ENCODE results near the gene LDB3.

LDB3 gene

DNA sequence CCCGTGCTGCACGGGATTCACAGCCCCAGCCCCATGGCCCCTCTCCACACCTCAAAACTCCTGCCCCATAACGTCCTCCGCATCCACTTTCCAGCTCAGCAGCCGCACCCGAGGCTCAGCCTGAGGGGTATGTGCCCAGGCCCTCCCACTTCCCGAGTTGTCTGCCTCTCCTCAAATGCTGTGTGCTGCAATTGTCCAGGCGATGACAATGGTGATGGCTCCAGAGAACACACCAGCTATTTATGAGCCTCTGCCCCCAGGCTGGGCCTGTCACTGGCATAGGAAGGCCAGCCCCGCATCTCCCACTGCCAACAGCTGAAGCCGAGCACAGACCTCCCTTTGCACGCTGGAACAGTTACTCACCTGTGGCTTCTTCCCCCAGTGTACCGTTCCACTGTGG is 2.4 kb upstream of the LDB3 start:
- no peak for DNase-seq

DNA sequence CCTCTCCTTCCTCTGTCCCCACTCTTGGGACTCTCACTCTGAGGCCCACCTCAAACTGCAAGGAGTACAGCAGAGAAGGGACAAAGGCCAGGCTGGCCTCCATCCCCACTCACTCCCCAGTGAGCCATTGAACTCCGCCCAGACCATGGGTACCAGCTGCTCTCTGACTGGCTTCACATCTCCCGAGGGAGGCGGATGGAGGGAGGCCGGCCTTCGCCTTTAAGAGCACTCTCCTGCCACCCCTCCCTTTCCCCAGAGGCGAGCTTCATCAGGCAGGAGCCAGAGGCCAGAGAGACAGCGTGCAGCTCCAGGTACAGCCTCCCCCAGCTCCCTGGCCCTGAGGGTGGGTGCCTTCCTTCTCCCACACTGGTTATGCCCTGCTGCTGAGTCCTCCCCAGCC is 1.8 kb upstream of the LDB3 start:
- DNase-seq = no peak

DNA sequence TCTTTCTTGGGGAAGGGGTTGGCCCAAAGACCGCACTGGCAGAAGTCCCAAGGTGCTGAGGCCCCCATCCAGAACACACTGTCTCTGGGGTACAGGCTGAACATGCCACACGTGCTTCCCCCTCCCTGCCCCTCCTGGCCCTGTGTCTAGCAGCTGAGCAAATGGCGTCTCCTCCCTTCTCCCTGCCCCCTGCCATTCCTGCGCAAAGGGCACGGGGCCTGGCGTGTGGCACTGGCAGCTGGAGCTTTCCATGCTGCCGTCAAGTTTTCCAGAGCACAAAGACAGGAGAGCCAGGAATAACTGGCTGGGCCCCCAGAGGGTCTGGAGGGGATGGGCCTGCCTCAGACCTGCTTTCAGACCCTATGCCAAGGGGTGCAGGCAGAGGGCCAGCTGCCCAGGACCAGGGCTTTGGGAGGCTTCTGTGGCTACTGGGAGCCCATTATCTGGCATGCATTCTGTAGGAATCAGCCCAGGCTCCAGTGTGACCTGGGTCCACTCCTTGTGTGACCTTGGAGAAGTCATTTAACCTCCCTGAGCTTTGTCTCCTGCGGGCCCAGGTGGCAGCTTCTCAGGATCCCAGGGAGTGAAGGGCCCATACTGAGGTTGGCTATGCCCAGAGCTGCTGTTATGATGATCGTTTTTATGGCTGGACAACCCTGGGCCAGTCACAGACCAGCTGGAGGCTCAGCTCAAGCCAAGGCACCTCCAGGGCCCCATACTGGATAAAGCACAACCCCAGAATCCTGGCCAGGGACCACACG is 710 bp upstream of the LDB3 start:
- no peak for DNase-seq

DNA sequence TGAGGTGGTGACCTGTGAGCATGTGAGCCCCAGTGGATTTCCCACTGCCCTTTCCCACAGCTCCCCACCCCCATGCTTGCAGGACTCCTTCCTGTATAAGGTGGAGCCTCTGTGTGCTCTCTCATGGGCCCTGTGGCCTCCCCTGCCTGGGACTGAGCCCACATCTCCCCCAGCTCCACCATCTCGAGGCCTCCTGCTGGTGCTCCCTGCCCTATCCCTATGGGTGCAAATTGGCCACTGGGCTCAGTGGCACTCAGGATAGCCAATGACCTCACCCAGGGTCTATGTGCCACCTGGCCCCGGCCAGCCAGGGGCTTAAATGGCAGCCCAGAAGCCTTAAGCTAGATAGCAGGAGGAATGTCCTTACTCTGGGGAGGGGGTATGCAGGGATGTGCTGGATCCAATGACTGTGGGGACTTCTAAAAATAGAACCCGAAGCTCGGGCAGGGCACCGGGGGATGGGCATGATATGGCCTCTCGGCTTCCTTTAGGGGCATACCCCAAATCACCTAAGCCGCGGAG is 2.0 kb downstream of the LDB3 start:
- DNase-seq = no peak

DNA sequence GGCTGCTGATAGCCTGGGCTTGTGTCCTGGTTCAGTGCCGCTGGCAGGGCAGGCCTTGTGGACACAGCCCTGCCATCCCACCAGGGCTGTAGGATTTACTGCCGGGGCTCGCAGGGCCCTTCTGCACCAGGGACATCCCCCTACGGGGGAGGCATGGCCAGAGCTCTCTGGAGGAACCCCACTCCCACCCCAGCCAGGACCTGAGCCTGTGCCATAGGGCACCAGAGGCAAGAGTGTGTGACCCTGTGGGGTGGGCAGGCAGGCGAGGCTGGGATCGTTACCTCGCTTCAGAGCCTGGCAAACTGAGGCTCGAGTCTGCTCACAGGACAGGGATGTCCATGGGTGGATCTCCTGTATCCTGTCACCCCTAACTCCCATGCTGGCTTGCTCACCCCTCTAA is 2.6 kb downstream of the LDB3 start:
- no peak for DNase-seq

DNA sequence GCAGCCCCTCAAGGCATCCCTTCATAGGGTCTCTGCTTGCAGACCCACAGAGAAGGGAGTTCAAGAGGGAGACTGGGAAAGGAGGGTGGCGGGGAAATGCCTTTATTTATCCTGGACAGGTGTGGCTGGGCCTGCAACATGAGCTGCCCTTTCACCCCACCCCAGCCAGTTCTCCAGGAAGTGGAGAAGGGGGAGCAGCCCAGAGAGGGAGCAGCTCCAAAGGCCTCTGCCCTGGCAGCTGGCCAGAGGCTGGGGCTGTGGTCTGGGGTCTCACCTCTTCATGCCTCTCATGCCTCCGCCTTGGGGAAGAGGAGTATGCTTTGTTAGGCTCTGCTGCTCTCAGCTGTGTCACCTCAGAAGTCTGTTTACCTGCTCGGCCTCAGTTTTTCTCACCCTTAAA is 3.1 kb downstream of the LDB3 start:
- no peak for DNase-seq

DNA sequence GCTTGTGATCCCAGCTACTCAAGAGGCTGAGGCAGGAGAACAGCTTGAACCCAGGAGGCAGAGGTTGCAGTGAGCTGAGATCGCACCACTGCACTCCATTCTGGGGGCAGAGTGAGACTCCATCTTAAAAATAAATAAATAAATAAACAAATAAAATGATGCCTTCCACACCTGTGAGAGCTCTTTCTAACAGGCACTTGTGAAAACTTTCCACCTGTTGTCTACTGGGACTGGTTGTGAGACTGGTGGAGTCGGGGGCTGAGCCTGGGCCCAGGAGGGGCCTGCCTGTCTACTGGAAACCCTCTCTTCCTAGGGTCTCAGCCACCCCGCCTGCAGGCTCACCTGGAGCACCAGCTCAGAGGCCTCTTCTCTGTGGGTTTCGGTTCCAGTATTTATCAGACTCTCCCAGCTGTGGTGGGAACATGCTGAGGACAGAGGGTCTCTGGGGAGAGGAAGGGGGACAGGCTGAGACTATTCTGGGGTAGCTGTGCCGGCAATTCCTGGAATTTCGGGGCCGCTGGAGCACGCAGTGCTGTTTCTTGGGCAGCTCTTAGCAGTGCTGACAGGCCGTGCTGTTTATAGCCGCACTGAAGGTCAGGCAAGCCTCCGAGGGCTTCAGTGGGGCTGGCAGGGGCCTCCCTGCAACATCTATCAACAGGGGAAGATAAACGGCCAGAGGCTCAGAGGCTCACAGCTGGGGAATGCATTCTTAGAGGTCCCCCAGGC is 3.8 kb downstream of the LDB3 start:
- DNase-seq = no peak

DNA sequence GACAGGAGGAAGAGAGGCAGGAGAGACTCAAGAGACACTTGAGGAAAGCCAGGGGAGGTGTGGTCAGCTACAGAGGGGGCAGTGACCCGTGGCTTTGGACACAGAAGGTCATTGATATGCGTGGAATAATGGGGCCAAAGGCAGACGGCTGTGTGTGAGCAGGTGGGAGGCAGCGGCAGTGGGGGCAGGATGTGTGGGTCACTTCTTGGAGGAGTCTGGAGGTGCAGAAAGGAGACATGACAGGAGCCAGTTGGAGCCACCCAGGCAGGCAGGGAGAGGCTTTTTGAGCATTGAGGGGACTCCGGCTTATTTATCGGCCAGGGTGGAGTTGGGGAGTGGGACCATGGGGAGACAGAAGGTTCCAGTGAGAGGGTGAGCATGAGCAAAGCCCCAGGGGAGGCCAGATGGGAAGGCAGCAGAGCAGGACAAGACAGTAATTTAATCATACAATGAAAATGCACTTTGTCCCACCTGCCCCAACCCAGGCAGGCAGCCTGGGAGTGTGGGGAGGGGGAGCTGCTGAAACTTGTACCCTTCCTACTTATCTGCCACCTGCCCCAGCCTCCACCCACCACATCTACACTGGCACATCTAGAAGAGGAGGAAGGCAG is 5.0 kb downstream of the LDB3 start:
- no peak for DNase-seq

DNA sequence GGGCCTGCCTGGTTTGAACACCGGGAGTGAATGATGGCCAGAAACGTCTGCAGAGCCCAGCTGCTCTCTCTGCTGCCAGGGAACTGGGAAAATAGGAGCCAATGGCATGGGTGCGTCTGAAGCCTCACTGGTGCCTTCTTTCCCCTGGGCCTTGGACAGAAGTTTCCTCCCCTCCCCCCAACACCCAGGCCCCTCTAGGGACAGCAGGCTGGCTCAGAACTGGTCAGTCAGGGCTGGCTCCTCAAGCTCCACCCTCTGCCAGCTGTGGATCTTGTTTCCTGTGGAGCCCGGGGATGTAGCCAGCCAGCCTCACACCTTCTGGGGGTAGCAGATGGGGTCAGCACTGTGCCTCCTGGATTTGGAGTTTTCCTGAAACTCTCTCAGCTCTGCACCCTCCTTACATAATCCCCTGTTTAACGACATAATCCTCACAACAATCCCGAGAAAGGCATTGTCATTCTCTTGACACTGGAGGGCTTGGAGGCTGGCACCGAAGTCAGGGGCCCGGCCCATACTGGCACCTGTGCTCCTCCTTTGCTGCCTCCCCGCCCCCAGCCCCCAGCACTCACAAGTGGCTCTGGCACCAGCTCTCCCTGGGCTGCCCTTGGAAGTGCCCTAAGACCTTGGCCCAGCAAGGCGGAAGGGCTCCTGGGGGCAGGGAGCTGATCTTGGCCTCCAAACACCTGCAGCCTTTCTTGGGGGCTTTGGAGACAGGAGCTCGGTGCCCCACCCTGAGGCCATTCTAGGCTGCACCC is 5.7 kb downstream of the LDB3 start:
- no peak for DNase-seq

DNA sequence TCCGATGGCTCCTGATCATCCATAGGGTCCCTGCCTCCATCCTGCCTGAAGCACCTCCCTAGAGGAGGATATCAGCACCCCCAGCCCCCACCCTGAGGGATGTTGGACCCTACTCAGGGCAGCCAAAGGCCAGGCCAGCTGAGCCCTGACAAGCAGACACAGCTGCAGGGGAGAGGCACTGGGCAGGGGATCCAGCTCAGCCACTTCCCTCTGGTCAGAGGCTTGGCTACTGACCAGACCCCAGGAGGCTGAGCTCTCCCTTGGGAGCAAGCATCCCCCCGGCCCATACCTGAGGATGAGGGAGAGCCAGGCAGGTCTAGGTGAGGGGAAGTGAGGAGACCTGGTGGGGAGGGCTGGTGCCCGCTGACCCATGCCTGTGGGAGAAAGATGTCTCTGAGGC is 6.6 kb downstream of the LDB3 start:
- DNase-seq = no peak

DNA sequence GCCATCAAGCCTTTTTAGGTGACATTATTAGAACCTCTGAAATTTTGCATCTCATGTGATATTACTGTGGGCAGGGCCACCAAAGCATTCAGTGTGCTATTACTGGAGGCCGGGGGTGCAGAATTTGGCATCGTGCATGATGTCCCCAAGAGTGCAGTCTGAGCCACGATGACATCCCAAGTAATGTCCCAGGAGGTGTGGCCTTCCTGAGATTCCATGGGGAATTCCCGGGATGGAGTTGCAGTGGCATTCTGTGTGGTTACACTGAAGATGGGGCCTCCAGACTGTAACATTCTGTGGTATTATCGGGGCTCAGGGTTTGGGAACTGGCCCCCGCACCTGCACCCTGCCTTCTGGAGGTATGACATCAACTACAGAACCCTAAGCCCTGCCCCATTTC is 9.1 kb downstream of the LDB3 start:
- DNase-seq = no peak

DNA sequence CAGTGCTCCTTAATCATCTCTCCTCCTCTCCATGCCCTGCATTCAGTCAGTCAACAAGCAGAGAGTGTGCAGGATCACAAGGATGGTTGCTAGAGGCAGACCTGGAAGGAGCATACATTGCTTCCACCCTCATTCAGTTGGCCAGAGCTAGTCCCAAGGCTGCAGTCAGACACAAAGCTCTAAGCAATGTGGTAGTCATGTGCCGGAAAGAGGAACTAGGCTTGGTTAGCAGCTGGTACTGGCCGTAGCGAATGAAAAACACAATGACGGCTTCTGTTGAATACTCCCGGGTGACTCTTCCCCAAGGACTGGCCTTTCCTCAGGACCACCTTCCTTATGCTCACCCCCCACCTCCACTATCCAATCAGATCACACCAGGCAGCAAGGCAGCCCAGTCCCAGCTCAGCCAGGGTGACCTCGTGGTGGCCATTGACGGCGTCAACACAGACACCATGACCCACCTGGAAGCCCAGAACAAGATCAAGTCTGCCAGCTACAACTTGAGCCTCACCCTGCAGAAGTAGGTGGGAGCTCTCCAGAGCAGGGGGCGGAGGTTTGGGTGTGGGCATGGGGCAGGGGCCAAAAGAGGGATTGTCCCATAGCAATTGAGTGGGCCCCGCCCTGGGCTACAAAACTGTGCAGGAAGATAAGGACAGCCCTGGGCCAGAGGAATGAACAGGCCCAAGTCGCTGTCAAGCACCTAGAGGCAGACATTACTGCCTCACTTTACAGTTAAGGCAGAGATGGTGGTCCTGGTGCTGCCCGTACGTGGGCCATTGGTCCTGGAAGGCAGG is 10.9 kb downstream of the LDB3 start:
- DNase-seq = no peak

DNA sequence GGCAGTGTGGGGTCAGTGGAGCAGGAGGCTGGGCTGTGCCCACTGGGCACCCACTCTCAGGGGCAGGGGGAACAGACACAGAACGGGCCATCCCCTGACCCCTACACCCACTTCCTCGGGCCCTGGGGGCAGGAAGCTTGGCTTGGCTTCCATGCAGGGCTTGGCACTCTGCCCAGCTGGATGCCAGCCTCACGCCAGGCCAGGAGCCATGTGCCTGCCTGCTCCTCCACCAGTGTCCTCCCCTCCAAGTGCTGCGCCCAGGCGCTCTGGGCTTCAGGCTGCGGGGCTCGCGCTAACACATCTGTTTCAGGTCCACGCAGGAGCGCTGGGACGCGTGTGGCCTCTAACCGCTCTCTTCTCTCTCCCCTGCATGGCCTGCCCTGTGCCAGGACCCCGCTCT is 12.7 kb downstream of the LDB3 start:
- DNase-seq = no peak

DNA sequence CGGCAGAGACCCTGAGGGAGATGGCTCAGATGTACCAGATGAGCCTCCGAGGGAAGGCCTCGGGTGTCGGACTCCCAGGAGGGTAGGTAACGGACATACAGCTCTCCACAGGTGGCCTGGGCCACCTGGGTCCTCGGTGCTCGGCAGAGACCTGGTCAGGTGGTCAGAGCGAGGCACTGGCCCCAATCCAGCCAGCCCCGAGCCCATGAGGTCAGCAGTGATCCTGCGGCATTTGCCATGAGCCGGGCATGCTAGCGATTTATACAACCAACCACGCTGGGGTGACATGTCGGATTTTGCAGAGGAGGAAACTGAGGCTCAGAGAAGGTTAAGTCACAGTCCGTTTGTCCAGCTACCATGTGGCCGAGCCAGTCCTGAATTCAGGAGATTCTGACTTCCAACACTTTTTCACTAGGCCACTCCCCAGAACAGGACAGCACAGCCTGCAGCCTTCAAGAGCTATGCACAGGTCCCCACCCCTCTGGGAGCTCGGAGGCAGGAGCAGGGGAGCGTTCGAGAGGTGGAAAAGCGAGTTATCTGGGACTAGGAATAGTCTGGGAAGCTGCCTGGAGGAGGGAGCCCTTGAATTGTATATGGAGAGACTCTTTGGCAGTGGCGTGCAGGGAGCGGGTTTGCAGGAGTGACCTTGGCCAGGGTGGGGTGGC is 13.5 kb downstream of the LDB3 start:
- DNase-seq = no peak

DNA sequence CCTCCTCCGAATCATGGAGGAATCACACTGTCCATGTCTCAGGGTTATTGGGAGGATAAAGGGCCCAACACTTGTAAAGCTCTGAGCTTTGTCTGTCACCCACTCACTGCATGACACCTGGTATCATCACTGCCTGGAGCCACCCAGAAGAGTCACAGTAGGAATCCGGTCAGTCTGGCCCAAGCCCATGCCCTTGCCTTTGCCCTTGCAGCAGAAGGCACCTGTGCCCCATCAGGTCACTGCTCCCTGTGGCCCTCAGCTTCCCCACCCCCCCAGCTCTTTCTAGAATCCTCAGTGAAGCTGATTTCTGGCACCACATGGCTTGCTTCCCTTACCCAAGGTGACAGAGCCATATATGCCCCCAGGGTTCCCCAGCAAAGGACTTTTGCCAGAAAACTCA is 14.4 kb downstream of the LDB3 start:
- no peak for DNase-seq

DNA sequence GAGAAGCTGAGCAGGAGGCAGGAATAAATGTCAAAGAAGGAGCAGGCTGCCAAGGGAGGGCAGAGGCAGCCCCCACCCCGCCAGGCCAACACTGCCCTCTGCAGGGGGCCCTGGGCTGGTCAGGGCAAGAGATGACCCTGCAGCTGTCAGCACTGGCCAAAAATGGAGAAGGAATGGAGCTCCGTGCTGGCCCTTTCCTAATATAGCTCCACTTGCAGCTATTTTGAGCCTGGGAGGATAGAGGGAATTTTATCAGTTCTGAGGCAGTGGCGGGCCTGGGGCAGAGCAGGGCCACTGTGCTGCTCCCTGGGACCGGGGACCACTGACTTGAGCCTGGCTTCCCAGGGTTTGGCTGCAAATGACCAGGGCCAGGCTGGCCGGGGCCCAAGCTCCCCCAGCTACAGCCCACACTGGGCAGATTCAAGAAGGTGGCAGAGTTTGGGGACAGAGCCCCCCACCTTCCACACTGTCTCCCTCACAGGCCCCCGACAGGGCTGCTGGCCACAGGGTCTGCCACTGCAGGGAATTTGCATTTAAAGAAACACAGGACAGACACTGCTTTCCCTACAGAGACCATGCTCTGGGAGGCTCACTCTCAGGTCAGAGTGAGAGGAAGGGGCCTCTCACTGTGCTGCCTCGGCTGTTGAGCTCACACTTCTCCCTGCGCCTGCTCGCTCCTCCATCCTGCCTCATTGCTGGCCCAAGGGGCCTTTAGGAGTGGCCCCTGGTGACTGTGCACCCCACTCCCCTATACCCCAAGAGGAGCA is 16.2 kb downstream of the LDB3 start:
- DNase-seq = no peak

DNA sequence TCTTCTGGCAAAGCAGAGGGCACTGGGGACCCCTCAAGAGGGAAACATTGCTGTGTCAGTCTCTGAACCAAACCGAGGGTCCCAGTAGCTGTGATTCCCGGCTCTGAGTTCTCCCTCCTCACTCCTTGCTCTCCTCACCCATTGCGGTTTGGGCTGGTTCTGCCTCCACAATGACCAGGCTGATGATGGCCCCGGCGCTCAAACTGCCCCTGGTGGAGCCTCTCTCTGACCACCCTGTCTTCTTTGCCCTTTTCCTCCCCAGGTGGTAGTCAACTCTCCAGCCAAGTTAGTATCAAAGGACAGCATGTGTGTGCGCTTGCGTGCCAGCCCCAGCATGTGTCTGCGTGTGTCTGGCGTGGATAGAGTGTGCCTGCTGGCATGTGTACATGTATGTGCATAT is 17.1 kb downstream of the LDB3 start:
- no peak for DNase-seq

DNA sequence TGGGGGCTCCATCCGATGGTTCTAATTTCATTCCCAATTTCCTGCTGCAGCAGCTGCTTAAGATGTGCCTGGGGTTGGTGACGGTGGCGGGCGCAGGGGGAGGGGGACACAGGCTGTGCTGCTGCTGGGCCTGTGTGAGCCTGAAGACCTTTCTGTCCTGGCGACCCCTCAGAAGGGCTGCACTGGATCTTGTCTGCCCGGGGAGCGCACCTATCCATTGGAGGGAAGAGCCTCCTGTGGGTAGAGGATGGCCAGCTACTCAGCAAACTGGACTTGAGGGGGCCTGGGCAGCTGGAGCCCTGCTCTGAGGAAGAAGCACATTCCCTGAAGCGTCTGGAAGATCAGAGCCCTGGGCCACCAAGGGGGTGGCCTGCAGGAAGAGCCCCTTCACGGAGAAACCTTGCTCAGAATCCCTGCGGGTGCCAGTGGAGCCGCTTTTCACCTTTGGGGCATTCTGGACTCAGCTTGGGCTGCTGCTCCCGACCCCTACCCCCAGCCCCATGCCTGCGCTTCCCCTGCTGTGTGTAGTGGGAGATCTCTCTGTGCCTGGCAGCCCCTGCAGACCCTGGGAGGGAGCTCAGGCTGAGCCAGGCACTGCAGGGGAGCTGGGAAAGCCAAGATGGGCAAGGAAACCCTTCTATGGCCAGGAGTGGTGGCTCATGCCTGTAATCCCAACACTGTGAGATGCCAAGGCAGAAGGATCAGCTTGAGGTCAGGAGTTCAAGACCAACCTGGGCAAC is 17.8 kb downstream of the LDB3 start:
- DNase-seq = no peak

DNA sequence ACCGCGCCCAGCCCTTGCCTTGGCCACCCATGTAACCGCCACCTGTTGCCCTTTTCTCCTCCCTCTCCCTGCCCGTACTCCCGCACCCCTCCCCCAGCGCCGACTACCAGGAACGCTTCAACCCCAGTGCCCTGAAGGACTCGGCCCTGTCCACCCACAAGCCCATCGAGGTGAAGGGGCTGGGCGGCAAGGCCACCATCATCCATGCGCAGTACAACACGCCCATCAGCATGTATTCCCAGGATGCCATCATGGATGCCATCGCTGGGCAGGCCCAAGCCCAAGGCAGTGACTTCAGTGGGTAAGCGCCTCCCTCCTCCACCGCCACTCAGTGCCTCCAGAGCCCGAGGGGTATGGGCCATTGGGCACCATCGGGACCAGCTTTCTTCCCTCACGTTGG is 18.7 kb downstream of the LDB3 start:
- DNase-seq = no peak

DNA sequence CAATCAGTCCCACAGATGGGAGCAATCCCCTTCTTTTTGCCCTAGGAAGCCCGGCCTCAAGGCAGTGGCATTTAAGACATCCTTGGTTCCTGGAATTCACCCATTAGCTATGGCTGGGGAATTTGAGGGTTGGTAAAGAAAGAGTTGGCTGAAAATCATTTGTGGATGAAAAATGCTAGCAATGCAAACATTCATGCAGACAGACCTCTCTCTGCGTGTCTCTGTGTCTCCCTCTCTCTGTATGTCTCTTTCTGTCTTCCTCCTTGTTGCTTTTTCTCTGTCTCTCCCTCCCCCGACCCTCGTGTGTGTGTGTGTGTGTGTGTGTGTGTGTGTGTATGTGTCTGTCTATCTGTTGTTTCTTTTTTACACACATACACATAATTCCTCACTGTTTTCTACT is 19.4 kb downstream of the LDB3 start:
- DNase-seq = no peak

Measured in stimulated activated CD4-positive, alpha-beta T cell treated with anti-CD3 and anti-CD28 coated beads, Interleukin-12 subunit alpha, Interleukin-12 subunit beta, amount 100 ng/mL, for 4 hours (primary cell).